ENCODE data around the gene PARN. TPM values are rescaled to one million over a fixed set of nuclear protein-coding genes. Genes with fewer than 3 reads are reported as not detected.

PARN gene
- total RNA-seq, 2 donors from 2014 or later: 24.1 to 99.9 TPM

GRCh38 chr16:14494396-14494966 is 135.6 kb downstream of the PARN start:
- WGBS, 2 donors: 97 to 98% methylated on average over 12 of the region's 12 CpGs
- intact Hi-C loops (cut with DNase I): no loop called here
- Histone ChIP-seq H3K9me3 (no peaks in the 10 kb centered on the region), H3K4me1 (peaks cover 32% of the 10 kb centered on the region), H3K27ac (no peak overlapping the region), H3K4me3 (no peak overlapping the region), H3K27me3 (no peaks in the 10 kb centered on the region), H3K36me3 (replicated peaks in 1 of 2; ENCODE audit: insufficient read depth in 1 of 2, low read depth in 2 of 2) (no peaks in the 10 kb centered on the region)
- no peak for ATAC-seq
- no peak for DNase-seq
- TF ChIP-seq POLR2A (IDR thresholded peaks at IDR 0.05) (no peak), CTCF (IDR thresholded peaks at IDR 0.05) (no peak)

GRCh38 chr16:14493791-14494190 is 136.3 kb downstream of the PARN start:
- ATAC-seq: no peak
- intact Hi-C loops (cut with DNase I): no loop called here
- Histone ChIP-seq H3K36me3 (replicated peaks in 1 of 2; ENCODE audit: insufficient read depth in 1 of 2, low read depth in 2 of 2) (no peaks in the 10 kb centered on the region), H3K4me3 (no peak overlapping the region), H3K27ac (no peak overlapping the region), H3K9me3 (no peaks in the 10 kb centered on the region), H3K4me1 (peaks cover 29% of the 10 kb centered on the region), H3K27me3 (no peaks in the 10 kb centered on the region)
- 70 to 78% methylated on average over 5 of the region's 5 CpGs for WGBS, 2 donors
- DNase-seq: no peak
- TF ChIP-seq POLR2A (IDR thresholded peaks at IDR 0.05) (no peak), CTCF (IDR thresholded peaks at IDR 0.05) (no peak)

- ATAC-seq (no peak), DNase-seq (no peak)
- H3K36me3 ChIP-seq (replicated peaks in 1 of 2; ENCODE audit: insufficient read depth in 1 of 2, low read depth in 2 of 2): no peaks in the 10 kb centered on the region
- intact Hi-C loops (cut with DNase I): no loop called here
- H3K9me3 ChIP-seq: no peaks in the 10 kb centered on the region
- 80 to 93% methylated on average over 2 of the region's 2 CpGs for WGBS, 2 donors
- H3K27ac ChIP-seq: no peak overlapping the region
- H3K4me1 ChIP-seq: peaks cover 21% of the 10 kb centered on the region
- TF ChIP-seq POLR2A (IDR thresholded peaks at IDR 0.05) (no peak), CTCF (IDR thresholded peaks at IDR 0.05) (no peak)
- H3K27me3 ChIP-seq: no peaks in the 10 kb centered on the region
- H3K4me3 ChIP-seq: no peak overlapping the region
Observed at GRCh38 chr16:14492614-14493013, 137.4 kb downstream of the PARN start.

GRCh38 chr16:14491861-14492529 is 138.1 kb downstream of the PARN start:
- Histone ChIP-seq H3K36me3 (replicated peaks in 1 of 2; ENCODE audit: insufficient read depth in 1 of 2, low read depth in 2 of 2) (no peaks in the 10 kb centered on the region), H3K4me3 (no peak overlapping the region), H3K27me3 (no peaks in the 10 kb centered on the region), H3K4me1 (peaks cover 20% of the 10 kb centered on the region), H3K9me3 (no peaks in the 10 kb centered on the region), H3K27ac (no peak overlapping the region)
- no peak for ATAC-seq
- DNase-seq: peak in 2 of 4 donors; percentile 31 to 37
- TF ChIP-seq CTCF (IDR thresholded peaks at IDR 0.05) (no peak), POLR2A (IDR thresholded peaks at IDR 0.05) (no peak)
- WGBS, 2 donors: 69 to 80% methylated on average over 11 of the region's 11 CpGs
- intact Hi-C loops (cut with DNase I): no loop called here

- Histone ChIP-seq H3K9me3 (no peaks in the 10 kb centered on the region), H3K27ac (no peak overlapping the region), H3K4me3 (no peak overlapping the region), H3K36me3 (replicated peaks in 1 of 2; ENCODE audit: insufficient read depth in 1 of 2, low read depth in 2 of 2) (no peaks in the 10 kb centered on the region), H3K4me1 (peaks cover 31% of the 10 kb centered on the region), H3K27me3 (no peaks in the 10 kb centered on the region)
- intact Hi-C loops (cut with DNase I): no loop called here
- 43 to 55% methylated on average over 4 of the region's 4 CpGs for WGBS, 2 donors
- TF ChIP-seq CTCF (IDR thresholded peaks at IDR 0.05) (no peak), POLR2A (IDR thresholded peaks at IDR 0.05) (no peak)
- ATAC-seq (no peak), DNase-seq (peak in 3 of 4 donors; percentile 27 to 58 (median 47))
Observed at GRCh38 chr16:14490235-14490634, 139.8 kb downstream of the PARN start.

All from body of pancreas (tissue), 4 donors.